Activated T-helper 1 cell treated with Interleukin-2 at 50 U/mL for 16 hours (primary cell): ENCODE results near the gene ARIH2.
A peak's percentile ranks its signal among the peaks of the same experiment; 100 is the strongest.

Source experiments
- DNase-seq: peaks from one replicate; pipeline ENCODE4 v3.0.0-alpha.2; 2020; ENCODE audit warnings: low read depth

ARIH2 gene

DNA sequence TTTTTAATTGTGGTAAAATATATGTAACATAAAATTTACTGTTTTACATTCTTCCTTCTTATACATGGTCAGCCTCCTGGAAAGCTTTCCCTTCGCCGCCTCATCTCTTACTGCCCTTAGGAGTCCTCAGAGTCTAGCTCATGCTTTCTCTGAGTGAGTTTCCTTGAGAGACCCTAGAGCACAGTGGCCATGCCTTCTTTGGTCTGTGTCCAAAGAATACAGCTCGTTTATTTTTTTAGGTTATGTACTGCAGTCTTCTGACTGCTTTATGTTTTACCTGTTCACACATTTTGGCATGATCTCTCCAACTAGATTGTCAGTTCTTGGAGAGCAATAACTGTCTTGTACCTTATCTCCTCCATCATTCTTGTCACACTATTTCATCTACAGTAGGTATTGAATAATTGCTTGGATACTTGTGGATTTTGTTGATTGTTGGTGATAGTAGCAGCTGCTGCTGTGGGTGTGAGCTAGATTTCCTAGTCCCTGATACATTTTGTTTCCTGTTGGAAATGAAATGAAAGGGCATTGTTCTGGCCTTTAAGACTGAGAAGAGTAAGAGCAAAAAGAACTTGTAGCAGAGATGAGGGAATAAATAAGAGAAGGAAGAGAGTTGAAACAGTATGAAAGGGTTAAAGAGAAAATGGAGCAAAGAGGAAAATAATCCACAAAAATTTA is 10.9 kb downstream of the ARIH2 start:
- no peak for DNase-seq

DNA sequence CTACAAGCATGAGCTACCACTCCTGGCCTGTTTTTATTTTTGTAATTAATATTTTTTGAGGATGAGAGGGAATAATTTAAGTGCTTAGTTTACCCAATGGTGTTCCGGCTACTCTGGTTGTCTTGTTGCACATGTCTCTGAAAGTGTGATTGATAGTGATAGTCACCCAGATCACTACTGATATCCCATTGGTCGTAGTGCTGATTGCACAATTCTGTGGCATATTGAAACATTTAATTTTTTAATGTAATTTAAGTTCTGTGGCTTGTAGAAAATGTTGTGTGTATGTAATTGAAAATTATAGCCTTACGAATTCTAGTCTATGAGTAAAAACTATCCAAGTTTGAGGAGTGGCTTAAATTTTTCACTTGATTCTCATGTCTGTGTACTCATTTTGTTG is 11.9 kb downstream of the ARIH2 start:
- DNase-seq: no peak

DNA sequence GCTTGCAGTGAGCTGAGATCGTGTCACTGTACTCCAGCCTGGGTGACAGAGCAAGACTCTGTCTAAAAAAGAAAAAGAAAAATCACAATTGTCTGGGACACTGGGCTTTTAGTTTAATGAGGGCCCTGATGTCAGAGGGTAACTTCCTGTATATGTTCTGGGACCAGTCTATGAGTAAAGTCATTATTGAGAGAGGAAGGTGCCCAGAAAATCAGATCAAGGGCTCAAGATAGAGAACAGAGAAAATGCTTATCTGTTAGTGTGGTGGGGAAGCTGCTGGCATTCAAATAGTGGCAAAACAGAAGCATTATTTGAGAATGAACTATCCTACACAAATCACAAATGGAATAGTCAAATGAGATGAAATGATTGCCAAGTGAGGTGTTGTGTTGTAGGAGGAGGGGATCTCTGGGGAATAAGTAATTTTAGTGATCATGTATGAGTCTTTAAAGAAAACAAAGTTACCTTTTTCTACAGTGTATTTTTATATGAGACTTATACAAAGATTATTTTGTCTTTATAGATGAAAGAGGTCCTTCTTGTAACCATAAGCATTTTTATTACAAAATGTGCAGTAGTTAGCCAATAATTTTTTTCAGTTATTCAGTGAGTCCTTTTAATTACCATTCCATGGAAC is 13.4 kb downstream of the ARIH2 start:
- DNase-seq: no peak

DNA sequence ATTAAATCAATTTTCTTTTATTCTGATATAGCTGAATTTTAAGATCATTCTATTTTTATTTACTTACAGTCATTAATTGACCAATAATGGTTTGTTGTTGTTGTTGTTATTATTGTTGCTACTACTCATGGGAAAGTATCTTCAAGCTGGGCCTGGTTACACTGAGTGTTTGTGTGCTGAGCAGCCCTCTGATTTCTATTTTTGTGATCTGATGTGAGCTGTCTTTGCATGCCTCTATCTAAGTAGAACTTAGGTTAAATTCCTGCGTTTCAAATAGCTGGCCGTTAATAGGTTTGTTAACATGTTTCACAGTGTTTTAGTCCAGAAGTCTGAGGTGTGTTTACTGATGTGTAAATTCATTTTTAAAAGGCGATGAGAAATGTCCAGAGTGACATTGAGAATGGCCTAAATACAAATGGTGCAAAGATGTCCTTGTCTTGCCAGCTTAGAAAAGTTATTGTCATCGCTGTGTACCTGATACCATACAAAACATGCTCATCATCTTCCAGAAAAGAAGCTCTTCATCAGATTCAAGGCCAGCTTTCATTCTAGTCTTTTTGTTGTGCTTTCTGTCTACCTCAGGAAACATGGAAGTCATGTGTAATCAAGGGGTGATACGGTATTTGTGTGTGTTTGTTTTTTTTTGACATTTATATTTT is 15.8 kb downstream of the ARIH2 start:
- no peak for DNase-seq

DNA sequence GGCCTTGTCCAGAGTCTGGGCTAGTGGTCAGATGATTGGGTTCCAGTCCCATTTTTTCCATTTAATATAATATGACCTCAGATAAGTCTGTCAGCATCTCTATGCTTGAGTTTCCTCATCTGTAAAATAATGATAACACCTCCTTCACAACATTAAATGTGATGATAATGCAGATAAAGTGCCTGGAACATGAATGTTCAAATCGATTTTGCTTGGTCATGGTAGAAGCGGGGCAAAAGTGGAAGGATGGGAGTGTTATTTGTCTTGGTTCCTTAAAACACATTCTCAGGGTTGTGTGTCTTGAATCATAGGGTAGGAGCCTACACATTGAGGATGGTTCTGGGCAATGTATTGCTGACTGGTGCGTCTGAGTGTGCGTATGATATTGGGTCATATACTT is 16.9 kb downstream of the ARIH2 start:
- DNase-seq: no peak

DNA sequence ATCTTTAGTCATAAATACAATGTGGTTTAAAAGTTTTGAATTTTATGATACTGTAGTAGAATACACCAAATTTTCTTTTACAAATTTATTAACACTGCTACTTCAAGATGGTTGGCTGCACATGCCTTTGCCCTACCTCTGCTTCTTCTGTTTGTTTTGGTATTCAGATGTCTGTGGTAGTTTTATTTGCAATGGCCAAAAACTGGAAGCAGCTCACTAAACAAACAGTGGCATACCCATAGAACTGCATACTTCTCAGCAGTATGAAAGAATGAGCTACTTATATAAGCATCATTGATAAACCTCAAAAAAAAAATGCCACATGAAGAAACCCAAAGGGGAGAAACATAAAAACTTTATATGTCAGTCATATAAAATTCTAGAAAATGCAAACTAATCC is 19.5 kb downstream of the ARIH2 start:
- DNase-seq: no peak

DNA sequence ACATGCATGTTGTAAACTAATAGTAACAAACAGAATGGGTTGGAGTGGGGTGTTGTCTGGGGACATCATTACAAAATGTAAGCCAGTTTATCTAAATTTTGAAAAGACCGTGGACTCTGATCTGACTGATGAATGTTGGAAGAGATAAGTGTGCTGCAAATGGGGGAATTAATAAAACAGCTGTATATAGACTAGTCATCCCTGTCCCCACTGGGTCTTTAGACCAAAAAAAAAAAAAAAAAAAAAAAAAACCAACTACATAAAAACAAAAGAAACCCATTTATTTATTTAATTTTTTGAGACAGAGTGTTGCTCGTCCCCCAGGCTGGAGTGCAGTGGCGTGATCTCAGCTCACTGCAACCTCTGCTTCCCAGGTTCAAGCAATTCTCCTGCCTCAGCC is 20.0 kb downstream of the ARIH2 start:
- DNase-seq: no peak

DNA sequence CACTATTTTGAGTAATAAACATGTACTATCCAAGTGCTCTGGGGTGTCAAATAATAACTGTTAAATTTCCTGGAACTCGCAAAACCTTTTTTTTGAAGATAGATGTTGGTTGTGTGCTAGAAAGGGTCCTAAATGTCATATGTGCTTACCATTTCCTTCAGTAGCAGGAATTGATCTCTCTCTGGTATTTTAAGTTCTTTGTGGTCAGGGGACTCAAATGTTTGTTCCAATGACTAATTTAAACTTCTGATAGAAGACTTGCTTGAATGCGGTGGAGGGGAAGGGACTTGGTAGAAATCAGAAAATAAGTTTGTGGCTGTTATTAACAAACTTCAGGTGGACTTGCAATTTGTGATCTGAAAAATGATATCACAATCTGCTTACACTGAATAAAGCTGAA is 26.8 kb downstream of the ARIH2 start:
- no peak for DNase-seq

DNA sequence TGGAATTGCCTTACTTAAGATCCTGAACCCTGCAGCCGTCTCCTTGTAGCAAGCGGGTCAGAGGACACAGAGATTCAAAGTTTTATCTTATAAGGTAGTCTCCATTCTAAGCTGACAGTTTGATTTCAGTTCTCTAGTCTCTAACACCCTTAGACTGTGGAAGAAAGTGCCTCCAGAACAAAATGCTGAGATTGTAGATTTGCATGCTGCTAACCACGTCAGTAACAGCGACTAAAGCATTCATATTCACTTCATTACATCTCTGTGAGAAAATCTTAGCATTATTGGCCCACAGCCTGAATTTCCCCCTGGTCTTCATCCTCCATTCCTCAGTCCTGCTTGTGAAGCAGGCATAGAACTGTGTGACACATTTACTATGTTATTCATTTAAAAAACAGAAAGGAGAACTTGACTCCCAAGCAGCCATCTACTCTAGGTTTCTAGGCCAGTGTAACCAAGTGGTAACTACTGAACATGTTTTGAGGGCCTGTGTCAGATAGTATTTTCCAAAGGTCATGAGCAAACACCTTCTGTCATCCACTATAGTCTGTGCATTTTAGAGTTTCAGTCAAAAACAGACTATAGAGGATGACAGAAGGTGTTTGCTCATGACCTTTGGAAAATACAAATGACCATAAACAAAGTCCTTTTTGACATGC is 27.4 kb downstream of the ARIH2 start:
- no peak for DNase-seq

DNA sequence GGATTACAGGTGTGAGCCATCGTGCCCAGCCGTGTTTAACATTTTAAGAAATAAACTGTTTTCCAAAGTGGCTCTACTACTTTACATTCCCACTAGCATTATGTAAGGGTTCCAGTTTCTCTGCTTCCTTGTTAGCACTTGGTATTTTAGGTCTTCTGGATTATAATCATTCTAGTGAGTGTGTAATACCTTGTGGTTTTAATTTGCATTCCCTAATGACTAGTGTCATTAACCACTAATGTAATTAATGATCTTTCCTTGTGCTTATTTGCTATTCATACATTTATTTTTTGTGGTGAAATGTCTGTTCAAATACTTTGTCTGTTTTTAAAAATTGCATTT is 30.7 kb downstream of the ARIH2 start:
- no peak for DNase-seq

DNA sequence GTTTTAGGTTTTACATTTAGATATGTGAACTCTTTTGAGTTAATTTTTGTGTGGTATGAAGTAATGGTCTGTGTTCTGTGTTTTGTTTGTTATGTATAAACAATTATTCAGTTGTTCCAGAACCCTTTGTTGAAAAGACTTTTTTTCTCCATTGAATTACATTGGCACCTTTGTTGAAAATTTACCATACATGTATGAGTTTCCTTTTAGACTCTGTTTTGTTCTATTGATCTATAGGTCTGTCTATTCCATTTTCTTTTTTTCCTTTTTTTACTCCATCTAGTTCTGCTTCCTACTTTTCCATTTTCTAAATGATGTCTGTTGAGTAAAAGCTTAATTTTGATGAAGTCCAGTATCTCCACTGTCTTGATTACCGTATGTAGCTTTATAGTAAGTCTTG is 31.4 kb downstream of the ARIH2 start:
- DNase-seq: no peak

DNA sequence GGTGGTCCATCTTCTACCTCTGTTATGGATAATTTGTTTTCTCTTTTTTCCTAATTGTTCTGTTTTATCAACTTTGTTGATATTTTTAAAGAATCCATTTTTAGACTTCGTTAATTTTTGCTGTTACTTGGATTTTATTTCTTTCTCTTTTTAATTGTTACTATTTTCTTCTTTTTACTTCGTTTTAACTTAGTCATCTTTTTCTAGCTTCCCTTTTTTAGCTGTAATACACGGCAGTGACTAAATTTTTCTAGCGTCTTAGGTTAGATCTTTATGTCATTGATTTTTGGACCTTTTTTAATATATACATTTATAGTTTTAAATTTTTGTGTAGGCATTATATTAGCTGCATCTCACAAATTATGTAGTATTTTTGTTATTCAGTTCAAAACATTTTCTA is 33.1 kb downstream of the ARIH2 start:
- DNase-seq: no peak

DNA sequence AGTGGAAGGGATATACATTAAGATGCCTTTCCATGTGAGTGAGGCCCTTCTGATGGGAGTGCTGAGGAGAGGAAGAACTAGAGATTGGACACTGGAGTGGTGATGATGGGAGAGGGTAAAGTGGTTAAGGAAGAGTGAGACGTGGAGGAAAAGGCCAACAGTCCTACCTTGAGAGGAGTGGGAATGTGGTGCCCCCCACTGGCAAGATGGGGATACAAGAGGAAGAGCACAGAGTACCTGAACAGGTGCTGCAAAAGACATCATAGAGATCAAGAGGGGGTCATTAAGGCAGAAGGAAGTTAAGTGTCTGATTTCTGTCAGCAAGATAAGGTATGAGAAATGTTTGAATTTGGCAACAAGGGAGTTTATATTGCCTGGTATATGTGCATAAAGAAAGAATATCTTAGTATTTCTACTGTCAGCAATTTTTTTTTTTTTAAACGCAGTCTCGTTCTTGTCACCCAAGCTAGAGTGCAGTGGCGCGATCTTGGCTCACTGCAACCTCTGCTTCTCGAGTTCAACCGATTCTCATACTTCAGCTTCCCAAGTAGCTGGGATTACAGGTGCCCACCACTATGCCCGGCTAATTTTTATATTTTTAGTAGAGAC is 34.0 kb downstream of the ARIH2 start:
- DNase-seq: peak; percentile 18

DNA sequence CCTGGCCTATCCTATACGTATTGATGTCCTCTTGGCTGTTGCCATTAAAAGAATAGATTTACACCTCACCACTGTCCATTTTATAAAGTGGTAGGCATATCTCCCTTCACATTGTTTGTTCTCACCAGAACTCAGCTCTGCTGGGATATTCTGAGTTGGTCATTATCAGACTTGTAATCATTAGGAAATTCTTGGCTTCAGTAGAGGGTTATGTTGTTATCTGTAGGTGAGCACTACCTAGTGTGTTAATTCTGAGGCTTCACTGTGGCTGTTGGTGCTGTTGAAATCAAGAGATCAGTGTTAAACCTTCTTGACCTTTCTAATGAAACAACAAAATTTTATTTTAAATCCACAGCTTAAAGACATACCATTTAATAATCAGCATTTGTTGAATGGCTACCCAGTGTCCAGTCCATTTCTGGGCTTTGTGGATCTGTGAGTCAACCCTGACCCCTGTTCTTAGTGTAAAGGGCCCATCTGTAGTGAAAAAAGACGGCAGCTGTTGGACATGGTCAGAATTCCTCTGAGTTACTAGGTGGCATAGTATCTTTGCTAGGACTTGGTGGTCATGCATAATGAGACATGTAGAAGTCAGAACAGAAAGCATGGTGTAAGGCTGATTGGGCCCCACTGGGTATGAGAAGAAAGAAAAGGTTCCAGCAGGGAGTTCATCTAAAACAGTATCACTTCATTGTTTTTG is 38.5 kb downstream of the ARIH2 start:
- DNase-seq: no peak

DNA sequence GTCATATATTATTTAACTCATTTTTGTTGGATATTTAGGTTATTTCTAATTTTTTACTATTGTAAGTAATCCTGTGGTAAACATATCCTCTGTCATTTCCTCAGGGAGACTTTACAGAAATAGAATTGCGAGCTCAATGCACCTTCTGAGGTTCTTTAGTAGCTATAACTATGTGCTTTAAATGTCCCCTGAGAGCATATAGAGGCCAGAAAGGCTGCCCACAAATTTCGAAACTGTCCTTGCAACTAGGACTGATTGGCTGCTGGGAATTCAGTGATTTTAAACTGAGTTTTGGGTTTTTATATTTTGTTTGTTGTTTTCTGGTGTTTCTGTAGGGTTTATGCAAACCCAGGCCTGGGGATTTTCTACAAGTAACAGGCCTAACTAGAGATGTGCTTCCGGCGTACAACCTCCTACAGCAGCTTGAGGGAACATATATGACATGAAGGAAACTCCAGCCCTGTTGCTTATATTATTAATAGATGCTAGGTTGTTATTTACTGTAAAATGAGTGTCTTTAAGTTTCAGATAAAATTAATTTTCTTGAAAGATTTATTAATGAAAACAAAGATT is 42.3 kb downstream of the ARIH2 start:
- DNase-seq: no peak

DNA sequence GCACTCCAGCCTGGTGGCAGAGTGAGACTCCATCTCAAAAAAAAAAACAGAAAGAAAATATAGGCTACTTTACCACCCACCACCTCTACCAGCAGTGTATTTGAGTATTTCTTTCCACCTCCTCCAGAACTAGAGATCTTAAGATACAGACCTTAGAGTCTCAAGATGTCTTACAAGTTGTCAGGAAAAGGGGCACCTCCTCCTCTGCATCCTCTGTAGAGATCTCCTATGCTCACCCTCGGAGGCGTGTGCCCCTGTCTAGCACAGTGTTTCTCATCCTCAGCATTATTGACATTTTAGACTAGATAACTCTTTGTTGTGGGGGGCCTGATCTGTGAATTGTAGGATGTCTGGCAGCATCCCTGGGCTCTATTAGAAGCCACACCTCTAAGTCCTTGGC is 43.7 kb downstream of the ARIH2 start:
- no peak for DNase-seq

DNA sequence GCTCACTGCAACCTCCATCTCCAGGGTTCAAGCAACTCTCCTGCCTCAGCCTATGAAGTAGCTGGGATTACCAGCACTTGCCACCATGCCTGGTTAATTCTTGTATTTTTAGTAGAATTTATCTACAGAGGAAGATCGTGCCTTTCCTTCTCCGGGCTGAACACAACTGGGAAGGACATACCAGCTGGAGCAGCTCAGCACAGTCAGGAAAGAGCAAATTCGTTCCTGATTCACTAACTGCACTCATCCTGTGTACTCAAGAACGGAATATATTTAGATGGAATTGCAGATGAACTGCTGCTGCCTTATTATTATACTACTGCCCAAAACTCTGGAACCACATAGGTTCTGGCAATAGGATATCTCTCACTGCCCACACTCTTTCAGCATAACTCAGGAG is 44.3 kb downstream of the ARIH2 start:
- DNase-seq: no peak

DNA sequence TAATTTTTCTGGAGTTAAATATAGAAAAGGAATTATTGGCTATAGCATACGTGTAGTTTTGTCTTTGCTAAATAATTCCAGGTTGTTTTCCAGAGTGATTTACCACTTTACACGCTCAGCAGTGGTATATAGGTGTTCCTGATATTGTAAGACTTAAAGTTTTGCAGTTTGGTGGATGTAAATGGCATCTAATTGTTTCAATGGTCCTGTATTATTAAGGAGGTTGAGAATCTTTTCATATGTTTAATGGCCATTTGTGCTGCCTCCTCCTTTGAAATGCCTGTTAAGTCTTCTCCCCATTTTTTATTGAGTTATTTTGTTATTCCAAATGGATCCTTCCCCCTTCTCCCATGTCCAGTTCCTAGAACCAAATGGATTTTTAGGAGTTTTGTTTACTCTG is 44.9 kb downstream of the ARIH2 start:
- no peak for DNase-seq

DNA sequence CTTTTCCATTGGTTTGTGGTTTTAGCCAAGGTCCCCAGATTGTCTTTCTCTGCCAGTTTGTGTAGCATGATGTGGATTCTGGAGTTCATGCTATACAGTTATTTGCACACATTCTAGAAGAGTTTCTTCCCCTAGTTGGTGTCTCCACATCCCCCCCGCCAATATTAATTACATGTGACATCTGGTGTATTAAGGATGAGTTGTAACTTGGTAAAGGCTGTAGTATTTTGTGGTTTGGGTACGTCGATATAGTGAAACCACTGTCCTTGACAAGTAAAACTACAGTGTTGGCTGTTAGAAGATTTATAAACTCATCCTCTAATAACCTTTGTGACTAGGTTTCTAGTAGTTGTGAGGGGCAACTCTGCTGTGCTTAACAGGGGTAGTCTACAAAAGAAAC is 47.7 kb downstream of the ARIH2 start:
- DNase-seq: no peak

DNA sequence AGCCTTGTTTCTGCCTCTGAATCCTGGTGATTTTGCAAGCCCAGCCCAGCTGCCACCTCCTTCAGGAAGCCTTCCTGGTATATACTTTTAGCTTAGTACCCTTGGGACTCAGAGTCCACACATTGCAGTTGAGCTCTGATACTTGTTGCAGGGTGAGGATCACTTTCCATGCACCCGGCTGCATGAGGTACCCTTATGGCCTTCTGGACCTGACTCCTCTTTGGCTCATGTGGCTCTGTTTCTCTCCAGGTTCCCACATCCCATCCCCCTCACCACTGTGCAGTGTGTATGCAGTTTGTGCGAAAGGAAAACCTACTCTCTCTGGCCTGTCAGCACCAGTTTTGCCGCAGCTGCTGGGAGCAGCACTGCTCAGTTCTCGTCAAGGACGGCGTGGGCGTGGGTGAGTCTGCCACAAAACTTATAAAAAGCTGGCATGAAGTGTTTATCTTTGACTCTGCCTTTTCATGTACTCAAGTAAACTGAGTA is 48.3 kb downstream of the ARIH2 start:
- no peak for DNase-seq

DNA sequence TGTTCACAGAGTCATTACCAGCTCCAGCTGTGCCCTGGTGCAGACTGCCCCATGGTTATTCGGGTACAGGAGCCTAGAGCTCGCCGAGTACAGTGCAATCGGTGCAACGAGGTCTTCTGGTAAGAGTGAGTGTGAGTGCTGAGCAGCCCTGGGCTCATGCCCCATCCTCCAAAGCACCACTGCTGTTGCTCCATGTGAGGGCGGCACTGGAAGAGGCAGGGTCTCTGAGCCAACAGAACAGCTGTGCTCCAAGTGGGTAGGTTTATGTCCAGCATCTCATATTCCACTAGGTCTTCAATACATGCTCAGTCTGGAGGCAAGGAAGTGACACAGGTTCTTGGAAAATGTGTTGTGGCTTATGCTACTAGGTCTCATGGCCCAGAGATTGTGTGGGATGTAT is 51.9 kb downstream of the ARIH2 start:
- DNase-seq: no peak
